Measurements from ENCODE around the gene IL22.

IL22 gene

GRCh38 chr12:68260153-68260552 is 6.7 kb upstream of the IL22 start:
- TF ChIP-seq CTCF (IDR thresholded peaks at IDR 0.05; ENCODE audit: control extremely low read depth, extremely low read depth, low read depth, missing control alignments) = no peak
- POLR2A ChIA-PET = no interaction called here
- CTCF ChIA-PET = no interaction called here
- no peak for DNase-seq (ENCODE audit: extremely low spot score)

GRCh38 chr12:68259318-68259940 is 6.0 kb upstream of the IL22 start:
- ChIA-PET POLR2A (no interaction called here), CTCF (interaction anchor here (0.6 to 1.8 kb wide), 3 partner anchors 10 to 16 kb away, joined by 3 to 6 read pairs (median 5); no protein-coding TSS in a partner anchor)
- no peak for DNase-seq (ENCODE audit: extremely low spot score)
- no peak for TF ChIP-seq CTCF (IDR thresholded peaks at IDR 0.05; ENCODE audit: control extremely low read depth, extremely low read depth, low read depth, missing control alignments)

GRCh38 chr12:68252077-68252476 is 1.3 kb downstream of the IL22 start:
- ChIA-PET POLR2A (interaction anchor here (0.5 kb wide), 1 partner anchor 177 kb away, joined by 3 read pairs; no protein-coding TSS in a partner anchor), CTCF (no interaction called here)
- TF ChIP-seq CTCF (IDR thresholded peaks at IDR 0.05; ENCODE audit: control extremely low read depth, extremely low read depth, low read depth, missing control alignments) = no peak

GRCh38 chr12:68250454-68250853 is 3.0 kb downstream of the IL22 start:
- POLR2A ChIA-PET = no interaction called here
- no peak for DNase-seq (ENCODE audit: extremely low spot score)
- CTCF ChIA-PET = interaction anchor here (1.3 to 2.1 kb wide), 2 partner anchors 9 to 28 kb away, joined by 3 to 7 read pairs; no protein-coding TSS in a partner anchor
- TF ChIP-seq CTCF (IDR thresholded peaks at IDR 0.05; ENCODE audit: control extremely low read depth, extremely low read depth, low read depth, missing control alignments) = no peak

More at GRCh38 chr12:68252077-68252476, 1.3 kb downstream of the IL22 start:
- DNase-seq (ENCODE audit: extremely low spot score) = no peak

- TF ChIP-seq CTCF (IDR thresholded peaks at IDR 0.05; ENCODE audit: control extremely low read depth, extremely low read depth, low read depth, missing control alignments) = no peak
- POLR2A ChIA-PET = no interaction called here
- CTCF ChIA-PET = interaction anchor here (1.5 to 2.9 kb wide), 2 partner anchors 10 to 25 kb away, joined by 6 to 11 read pairs; no protein-coding TSS in a partner anchor
- no peak for DNase-seq (ENCODE audit: extremely low spot score)
These were observed 5.6 kb downstream of the IL22 start for GRCh38 chr12:68247785-68248184.

DNA sequence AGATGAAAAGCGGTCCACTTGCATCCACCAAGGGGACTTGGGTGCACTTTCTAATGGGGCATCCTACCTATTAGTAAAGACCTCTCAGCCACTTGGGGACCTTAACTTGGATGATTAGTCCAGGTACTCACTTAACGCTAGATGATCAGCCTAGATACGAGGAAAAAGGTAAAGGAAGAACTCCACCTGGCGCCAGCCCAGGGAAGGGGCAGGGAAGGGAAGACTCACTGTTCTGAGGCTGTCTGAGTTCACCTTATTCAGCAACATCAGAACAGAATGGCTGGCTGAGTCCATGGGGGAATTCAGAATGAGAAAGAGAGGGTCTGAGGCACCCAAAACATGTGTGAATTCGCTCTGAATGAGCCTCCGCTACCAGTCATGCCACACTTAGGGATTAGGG is 7.1 kb downstream of the IL22 start:
- DNase-seq (ENCODE audit: extremely low spot score) = no peak
- TF ChIP-seq CTCF (IDR thresholded peaks at IDR 0.05; ENCODE audit: control extremely low read depth, extremely low read depth, low read depth, missing control alignments) = no peak
- POLR2A ChIA-PET = no interaction called here
- CTCF ChIA-PET = interaction anchor here (2.9 kb wide), 1 partner anchor 23 kb away, joined by 11 read pairs; no protein-coding TSS in a partner anchor
